ENCODE measurements around the gene IL32. TPM values are rescaled to one million over a fixed set of nuclear protein-coding genes. Genes with fewer than 3 reads are reported as not detected.

Gene IL32
- total and polyA plus RNA-seq, 9 of the 15 experiments (the other 6 are each of a cell fraction or from before 2014, with no cell fraction given), result 0.21 to 2.2 (median 0.37) TPM; not detected in 3

GRCh38 chr16:3101018-3101840, 35.8 kb downstream of the IL32 start (continued):
- TF ChIP-seq CTCFL (IDR thresholded peaks at IDR 0.05; ENCODE audit: borderline replicate concordance, insufficient read depth, low read depth, low read length, poor library complexity, severe bottlenecking) (peak; percentile 28), BRD9 (IDR thresholded peaks at IDR 0.05; ENCODE audit: low read depth, partially characterized antibody) (peak; percentile 36), E2F6 (IDR thresholded peaks at IDR 0.05; ENCODE audit: borderline replicate concordance in 1 of 2, extremely low read depth in 1 of 2, insufficient read depth in 1 of 2, insufficient read length in 1 of 2, low read depth in 1 of 2, low read length in 1 of 2, poor library complexity in 1 of 2, severe bottlenecking in 1 of 2) (peak in 1 of 2 experiments; percentile 33), CREB1 (IDR thresholded peaks at IDR 0.05) (no peak), CREB1 (CRISPR knock-in tag; IDR thresholded peaks at IDR 0.05) (peak; percentile 35; the same call in 1 of the 2 replicates), USF1 (CRISPR knock-in tag; IDR thresholded peaks at IDR 0.05) (no peak), ZBTB5 (IDR thresholded peaks at IDR 0.05) (peak; percentile 92), ZFX (CRISPR knock-in tag; IDR thresholded peaks at IDR 0.05) (0 out of 2 replicates have a peak, but pooled peaks have one; percentile 36), ZBTB2 (IDR thresholded peaks at IDR 0.05) (peak; percentile 35; the same call in 1 of the 2 replicates), CTCF (IDR thresholded peaks at IDR 0.05 in 2 of 3, conservative IDR thresholded peaks at IDR 0.05 in 1 of 3; ENCODE audit: insufficient read depth in 2 of 3, low read depth in 1 of 3, low read length in 3 of 3) (peak; percentile 72 to 89 (median 73)), MCM3 (IDR thresholded peaks at IDR 0.05) (no peak), JUNB (CRISPR knock-in tag; conservative IDR thresholded peaks at IDR 0.05) (no peak), SMARCA4 (IDR thresholded peaks at IDR 0.05) (peak; percentile 79), SMARCA5 (IDR thresholded peaks at IDR 0.05) (peak; percentile 11; the same call in 1 of the 2 replicates), NR2C1 (IDR thresholded peaks at IDR 0.05) (0 out of 2 replicates have a peak, but pooled peaks have one; percentile 27), NR2C1 (tag; IDR thresholded peaks at IDR 0.05) (no peak)
